ENCODE data around the gene EID1. TPM values are rescaled to one million over a fixed set of nuclear protein-coding genes. Genes with fewer than 3 reads are reported as not detected.

The EID1 gene
- total and polyA plus RNA-seq, 4 donors: 45.7 to 70.6 (median 61.1) TPM

DNA sequence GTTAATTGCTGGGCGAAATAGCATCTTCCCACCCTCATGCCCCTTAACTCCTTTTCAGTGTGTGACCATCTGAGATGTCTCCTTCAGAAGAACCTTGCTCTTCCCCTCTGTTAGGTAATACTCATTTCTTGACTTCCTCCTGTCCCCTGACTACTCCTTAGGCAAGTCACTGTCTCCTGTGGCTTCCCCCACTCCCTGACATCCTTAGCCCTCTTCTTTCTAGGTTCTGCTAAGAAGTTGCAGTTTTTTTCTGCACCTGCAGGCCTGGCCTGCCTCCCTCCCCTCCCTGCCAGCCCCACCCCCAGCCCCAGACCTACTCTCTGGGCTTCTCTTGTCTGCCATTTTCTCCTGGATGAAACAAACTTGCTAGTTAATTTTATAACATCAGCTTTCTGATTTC is 15.2 kb upstream of the EID1 start:
- Histone ChIP-seq H3K9ac (ENCODE audit: low read depth in 1 of 2, low read length in 2 of 2) (no peak overlapping the region), H3K4me1 (ENCODE audit: control insufficient read depth in 4 of 4, insufficient read depth in 4 of 4, low read length in 3 of 4) (no peaks in the 10 kb centered on the region), H3K4me3 (ENCODE audit: low read depth in 1 of 3, low read length in 3 of 3) (no peak overlapping the region), H3K9me3 (ENCODE audit: control insufficient read depth in 4 of 4, low read length in 3 of 4) (no peaks in the 10 kb centered on the region), H3K27ac (ENCODE audit: low read depth in 1 of 2, low read length in 2 of 2) (no peak overlapping the region), H3K27me3 (ENCODE audit: control insufficient read depth in 4 of 4, insufficient read depth in 4 of 4, low read length in 3 of 4) (no peaks in the 10 kb centered on the region), H3K36me3 (ENCODE audit: control insufficient read depth in 4 of 4, insufficient read depth in 3 of 4, low read depth in 1 of 4, low read length in 3 of 4) (no peaks in the 10 kb centered on the region)
- 98% methylated on average over 1 of the region's 1 CpG for WGBS
- TF ChIP-seq, protein P1, sequence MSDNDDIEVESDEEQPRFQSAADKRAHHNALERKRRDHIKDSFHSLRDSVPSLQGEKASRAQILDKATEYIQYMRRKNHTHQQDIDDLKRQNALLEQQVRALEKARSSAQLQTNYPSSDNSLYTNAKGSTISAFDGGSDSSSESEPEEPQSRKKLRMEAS (IDR thresholded peaks at IDR 0.05): no peak
- TF ChIP-seq YY1 (IDR thresholded peaks at IDR 0.05) (no peak), HNF4A (conservative IDR thresholded peaks at IDR 0.05) (no peak), FOXA1 (IDR thresholded peaks at IDR 0.05) (no peak), HNF4G (IDR thresholded peaks at IDR 0.05) (no peak), RXRA (IDR thresholded peaks at IDR 0.05) (no peak), SP1 (IDR thresholded peaks at IDR 0.05) (no peak), NR2F2 (IDR thresholded peaks at IDR 0.05) (no peak)
- TF ChIP-seq, protein P2, sequence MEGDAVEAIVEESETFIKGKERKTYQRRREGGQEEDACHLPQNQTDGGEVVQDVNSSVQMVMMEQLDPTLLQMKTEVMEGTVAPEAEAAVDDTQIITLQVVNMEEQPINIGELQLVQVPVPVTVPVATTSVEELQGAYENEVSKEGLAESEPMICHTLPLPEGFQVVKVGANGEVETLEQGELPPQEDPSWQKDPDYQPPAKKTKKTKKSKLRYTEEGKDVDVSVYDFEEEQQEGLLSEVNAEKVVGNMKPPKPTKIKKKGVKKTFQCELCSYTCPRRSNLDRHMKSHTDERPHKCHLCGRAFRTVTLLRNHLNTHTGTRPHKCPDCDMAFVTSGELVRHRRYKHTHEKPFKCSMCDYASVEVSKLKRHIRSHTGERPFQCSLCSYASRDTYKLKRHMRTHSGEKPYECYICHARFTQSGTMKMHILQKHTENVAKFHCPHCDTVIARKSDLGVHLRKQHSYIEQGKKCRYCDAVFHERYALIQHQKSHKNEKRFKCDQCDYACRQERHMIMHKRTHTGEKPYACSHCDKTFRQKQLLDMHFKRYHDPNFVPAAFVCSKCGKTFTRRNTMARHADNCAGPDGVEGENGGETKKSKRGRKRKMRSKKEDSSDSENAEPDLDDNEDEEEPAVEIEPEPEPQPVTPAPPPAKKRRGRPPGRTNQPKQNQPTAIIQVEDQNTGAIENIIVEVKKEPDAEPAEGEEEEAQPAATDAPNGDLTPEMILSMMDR (IDR thresholded peaks at IDR 0.05; ENCODE audit: low read depth, low read length, missing input control): no peak
- no peak for DNase-seq (ENCODE audit: low spot score)

DNA sequence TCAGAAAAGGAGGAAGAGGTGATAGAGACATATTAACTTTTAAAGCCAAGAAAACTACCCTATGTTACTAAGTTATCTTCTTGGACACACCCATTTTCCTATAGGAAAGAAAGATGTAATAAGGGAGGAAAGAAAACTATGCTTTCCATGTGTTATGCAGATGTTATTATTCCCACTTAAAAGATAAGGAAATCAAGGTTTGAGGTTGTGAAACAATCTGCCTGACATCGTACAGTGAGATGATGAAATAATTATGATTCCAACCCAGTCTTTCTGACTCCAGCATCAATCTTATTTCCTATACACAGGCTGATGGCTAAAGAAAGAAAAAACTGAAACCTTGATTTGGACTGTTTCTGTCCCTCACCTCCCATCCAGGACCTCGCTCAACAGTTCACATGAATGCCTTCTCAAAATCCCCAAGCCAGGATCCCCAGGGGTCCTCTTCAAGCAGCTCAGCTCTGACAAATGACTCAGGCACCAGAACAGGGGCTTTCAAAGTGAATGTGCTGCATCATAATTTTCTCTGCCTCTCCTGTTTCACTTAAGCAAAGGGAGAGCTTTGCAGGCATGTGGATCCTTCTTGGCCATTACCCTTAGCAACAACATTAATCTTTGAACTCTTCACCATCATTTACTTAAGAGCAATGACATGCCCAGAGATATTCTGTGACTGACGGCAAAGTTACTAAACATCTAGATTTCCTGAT is 12.4 kb upstream of the EID1 start:
- no peak for DNase-seq (ENCODE audit: low spot score)
- no peaks in the 10 kb centered on the region for H3K36me3 ChIP-seq (ENCODE audit: control insufficient read depth in 4 of 4, insufficient read depth in 3 of 4, low read depth in 1 of 4, low read length in 3 of 4)
- no peaks in the 10 kb centered on the region for H3K4me1 ChIP-seq (ENCODE audit: control insufficient read depth in 4 of 4, insufficient read depth in 4 of 4, low read length in 3 of 4)
- TF ChIP-seq NR2F2 (IDR thresholded peaks at IDR 0.05) (no peak), TAF1 (conservative IDR thresholded peaks at IDR 0.05) (no peak), JUND (IDR thresholded peaks at IDR 0.05) (no peak), YY1 (IDR thresholded peaks at IDR 0.05) (no peak), GABPA (IDR thresholded peaks at IDR 0.05 in 1 of 2, conservative IDR thresholded peaks at IDR 0.05 in 1 of 2) (no peak), EGR1 (IDR thresholded peaks at IDR 0.05; ENCODE audit: low read depth in 2 of 2) (no peak), SP1 (IDR thresholded peaks at IDR 0.05) (no peak), HNF4A (conservative IDR thresholded peaks at IDR 0.05) (no peak), RXRA (IDR thresholded peaks at IDR 0.05) (no peak)
- TF ChIP-seq, protein P3, sequence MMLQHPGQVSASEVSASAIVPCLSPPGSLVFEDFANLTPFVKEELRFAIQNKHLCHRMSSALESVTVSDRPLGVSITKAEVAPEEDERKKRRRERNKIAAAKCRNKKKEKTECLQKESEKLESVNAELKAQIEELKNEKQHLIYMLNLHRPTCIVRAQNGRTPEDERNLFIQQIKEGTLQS (IDR thresholded peaks at IDR 0.05): no peak
- TF ChIP-seq, protein P2 (IDR thresholded peaks at IDR 0.05; ENCODE audit: low read depth, low read length, missing input control): no peak
- TF ChIP-seq, protein P4, sequence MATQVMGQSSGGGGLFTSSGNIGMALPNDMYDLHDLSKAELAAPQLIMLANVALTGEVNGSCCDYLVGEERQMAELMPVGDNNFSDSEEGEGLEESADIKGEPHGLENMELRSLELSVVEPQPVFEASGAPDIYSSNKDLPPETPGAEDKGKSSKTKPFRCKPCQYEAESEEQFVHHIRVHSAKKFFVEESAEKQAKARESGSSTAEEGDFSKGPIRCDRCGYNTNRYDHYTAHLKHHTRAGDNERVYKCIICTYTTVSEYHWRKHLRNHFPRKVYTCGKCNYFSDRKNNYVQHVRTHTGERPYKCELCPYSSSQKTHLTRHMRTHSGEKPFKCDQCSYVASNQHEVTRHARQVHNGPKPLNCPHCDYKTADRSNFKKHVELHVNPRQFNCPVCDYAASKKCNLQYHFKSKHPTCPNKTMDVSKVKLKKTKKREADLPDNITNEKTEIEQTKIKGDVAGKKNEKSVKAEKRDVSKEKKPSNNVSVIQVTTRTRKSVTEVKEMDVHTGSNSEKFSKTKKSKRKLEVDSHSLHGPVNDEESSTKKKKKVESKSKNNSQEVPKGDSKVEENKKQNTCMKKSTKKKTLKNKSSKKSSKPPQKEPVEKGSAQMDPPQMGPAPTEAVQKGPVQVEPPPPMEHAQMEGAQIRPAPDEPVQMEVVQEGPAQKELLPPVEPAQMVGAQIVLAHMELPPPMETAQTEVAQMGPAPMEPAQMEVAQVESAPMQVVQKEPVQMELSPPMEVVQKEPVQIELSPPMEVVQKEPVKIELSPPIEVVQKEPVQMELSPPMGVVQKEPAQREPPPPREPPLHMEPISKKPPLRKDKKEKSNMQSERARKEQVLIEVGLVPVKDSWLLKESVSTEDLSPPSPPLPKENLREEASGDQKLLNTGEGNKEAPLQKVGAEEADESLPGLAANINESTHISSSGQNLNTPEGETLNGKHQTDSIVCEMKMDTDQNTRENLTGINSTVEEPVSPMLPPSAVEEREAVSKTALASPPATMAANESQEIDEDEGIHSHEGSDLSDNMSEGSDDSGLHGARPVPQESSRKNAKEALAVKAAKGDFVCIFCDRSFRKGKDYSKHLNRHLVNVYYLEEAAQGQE (IDR thresholded peaks at IDR 0.05): no peak
- TF ChIP-seq, protein P5, sequence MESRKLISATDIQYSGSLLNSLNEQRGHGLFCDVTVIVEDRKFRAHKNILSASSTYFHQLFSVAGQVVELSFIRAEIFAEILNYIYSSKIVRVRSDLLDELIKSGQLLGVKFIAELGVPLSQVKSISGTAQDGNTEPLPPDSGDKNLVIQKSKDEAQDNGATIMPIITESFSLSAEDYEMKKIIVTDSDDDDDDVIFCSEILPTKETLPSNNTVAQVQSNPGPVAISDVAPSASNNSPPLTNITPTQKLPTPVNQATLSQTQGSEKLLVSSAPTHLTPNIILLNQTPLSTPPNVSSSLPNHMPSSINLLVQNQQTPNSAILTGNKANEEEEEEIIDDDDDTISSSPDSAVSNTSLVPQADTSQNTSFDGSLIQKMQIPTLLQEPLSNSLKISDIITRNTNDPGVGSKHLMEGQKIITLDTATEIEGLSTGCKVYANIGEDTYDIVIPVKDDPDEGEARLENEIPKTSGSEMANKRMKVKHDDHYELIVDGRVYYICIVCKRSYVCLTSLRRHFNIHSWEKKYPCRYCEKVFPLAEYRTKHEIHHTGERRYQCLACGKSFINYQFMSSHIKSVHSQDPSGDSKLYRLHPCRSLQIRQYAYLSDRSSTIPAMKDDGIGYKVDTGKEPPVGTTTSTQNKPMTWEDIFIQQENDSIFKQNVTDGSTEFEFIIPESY (IDR thresholded peaks at IDR 0.05): no peak
- WGBS: 57% methylated on average over 3 of the region's 3 CpGs
- H3K9ac ChIP-seq (ENCODE audit: low read depth in 1 of 2, low read length in 2 of 2): no peak overlapping the region
- no peak overlapping the region for H3K4me3 ChIP-seq (ENCODE audit: low read depth in 1 of 3, low read length in 3 of 3)
- H3K27ac ChIP-seq (ENCODE audit: low read depth in 1 of 2, low read length in 2 of 2): no peak overlapping the region
- no peaks in the 10 kb centered on the region for H3K27me3 ChIP-seq (ENCODE audit: control insufficient read depth in 4 of 4, insufficient read depth in 4 of 4, low read length in 3 of 4)
- no peaks in the 10 kb centered on the region for H3K9me3 ChIP-seq (ENCODE audit: control insufficient read depth in 4 of 4, low read length in 3 of 4)
